ENCODE measurements around the gene SPINK4. TPM values are rescaled to one million over a fixed set of nuclear protein-coding genes. Genes with fewer than 3 reads are reported as not detected.

Gene SPINK4
- total RNA-seq, 1 experiment from 2014 or later = not detected

- no peak overlapping the region for H2BK20ac ChIP-seq (ENCODE audit: low read depth, low read length, poor library complexity, severe bottlenecking)
- no peak overlapping the region for H3K9ac ChIP-seq (ENCODE audit: extremely low read depth, insufficient read length, low read length)
- no peak overlapping the region for H3K4ac ChIP-seq (ENCODE audit: low read depth, low read length)
- no peak overlapping the region for H3T11ph ChIP-seq (ENCODE audit: low read length)
- H3K14ac ChIP-seq (ENCODE audit: insufficient read depth, low read length) = no peak overlapping the region
- no peak overlapping the region for H4K91ac ChIP-seq (ENCODE audit: insufficient read length, low read depth, low read length)
- H4K5ac ChIP-seq (ENCODE audit: insufficient read length, low read depth, low read length) = no peak overlapping the region
- H2BK15ac ChIP-seq (ENCODE audit: low read depth, low read length) = no peak overlapping the region
- no peaks in the 10 kb centered on the region for H3K4me1 ChIP-seq (ENCODE audit: insufficient read depth, low read length)
- DNase-seq = no peak
- TF ChIP-seq, protein P1, sequence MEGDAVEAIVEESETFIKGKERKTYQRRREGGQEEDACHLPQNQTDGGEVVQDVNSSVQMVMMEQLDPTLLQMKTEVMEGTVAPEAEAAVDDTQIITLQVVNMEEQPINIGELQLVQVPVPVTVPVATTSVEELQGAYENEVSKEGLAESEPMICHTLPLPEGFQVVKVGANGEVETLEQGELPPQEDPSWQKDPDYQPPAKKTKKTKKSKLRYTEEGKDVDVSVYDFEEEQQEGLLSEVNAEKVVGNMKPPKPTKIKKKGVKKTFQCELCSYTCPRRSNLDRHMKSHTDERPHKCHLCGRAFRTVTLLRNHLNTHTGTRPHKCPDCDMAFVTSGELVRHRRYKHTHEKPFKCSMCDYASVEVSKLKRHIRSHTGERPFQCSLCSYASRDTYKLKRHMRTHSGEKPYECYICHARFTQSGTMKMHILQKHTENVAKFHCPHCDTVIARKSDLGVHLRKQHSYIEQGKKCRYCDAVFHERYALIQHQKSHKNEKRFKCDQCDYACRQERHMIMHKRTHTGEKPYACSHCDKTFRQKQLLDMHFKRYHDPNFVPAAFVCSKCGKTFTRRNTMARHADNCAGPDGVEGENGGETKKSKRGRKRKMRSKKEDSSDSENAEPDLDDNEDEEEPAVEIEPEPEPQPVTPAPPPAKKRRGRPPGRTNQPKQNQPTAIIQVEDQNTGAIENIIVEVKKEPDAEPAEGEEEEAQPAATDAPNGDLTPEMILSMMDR (conservative IDR thresholded peaks at IDR 0.05) = no peak
- Mint-ChIP-seq H3K27me3 (ENCODE audit: low read depth) (no peaks in the 10 kb centered on the region), H3K4me3 (no peak overlapping the region), H3K9me3 (no peaks in the 10 kb centered on the region; a peak in 1 of 5 replicates), H3K27ac (no peak overlapping the region), H3K36me3 (ENCODE audit: insufficient read depth in 1 of 3, low read depth in 3 of 3) (peaks cover 40 to 69% (median 52%) of the 10 kb centered on the region in 3 experiments), H3K4me1 (no peaks in the 10 kb centered on the region)
- H3K27me3 ChIP-seq (ENCODE audit: insufficient read depth, low read length) = no peaks in the 10 kb centered on the region
- H4K8ac ChIP-seq (replicated peaks; ENCODE audit: insufficient read length, low read depth, low read length) = no peak overlapping the region
- H3K23me2 ChIP-seq (ENCODE audit: insufficient read length, low read depth, low read length, poor library complexity, severe bottlenecking) = no peaks in the 10 kb centered on the region
- no peaks in the 10 kb centered on the region for H3K79me2 ChIP-seq (ENCODE audit: insufficient read depth, low read length)
- no peak overlapping the region for H3K4me2 ChIP-seq (ENCODE audit: insufficient read depth, insufficient read length, low read length)
- H2BK12ac ChIP-seq (ENCODE audit: insufficient read length, low read depth, low read length) = no peak overlapping the region
- H3K79me1 ChIP-seq (ENCODE audit: insufficient read depth, low read depth, low read length, poor library complexity, severe bottlenecking) = no peaks in the 10 kb centered on the region
- no peak overlapping the region for H2BK5ac ChIP-seq (ENCODE audit: insufficient read length, low read length)
- no peak overlapping the region for H2BK120ac ChIP-seq (ENCODE audit: low read depth, low read length, poor library complexity, severe bottlenecking)
- no peak overlapping the region for H3K27ac ChIP-seq (ENCODE audit: insufficient read length, low read depth, low read length)
- H2AFZ ChIP-seq (ENCODE audit: low read length) = no peak overlapping the region
- H3K23ac ChIP-seq (ENCODE audit: insufficient read length, low read depth, low read length) = no peak overlapping the region
- H3K9me3 ChIP-seq (ENCODE audit: control insufficient read depth, low read depth, low read length) = no peaks in the 10 kb centered on the region
- H3K56ac ChIP-seq (ENCODE audit: insufficient read length, low read depth, low read length) = no peak overlapping the region
- H4K20me1 ChIP-seq (ENCODE audit: control insufficient read depth, insufficient read depth, insufficient read length) = no peaks in the 10 kb centered on the region
- H3K18ac ChIP-seq (ENCODE audit: insufficient read length, low read depth, low read length) = no peak overlapping the region
- no peak overlapping the region for H2AK5ac ChIP-seq (ENCODE audit: insufficient read length, low read length)
- no CpG with 5 or more reads among the region's 4 CpGs for WGBS (ENCODE audit: extremely low coverage, insufficient read length, low lambda C conversion rate)
These were observed 14.2 kb downstream of the SPINK4 start for GRCh38 chr9:33254211-33254610.
